Measurements from ENCODE around the gene ULK3.

DNA sequence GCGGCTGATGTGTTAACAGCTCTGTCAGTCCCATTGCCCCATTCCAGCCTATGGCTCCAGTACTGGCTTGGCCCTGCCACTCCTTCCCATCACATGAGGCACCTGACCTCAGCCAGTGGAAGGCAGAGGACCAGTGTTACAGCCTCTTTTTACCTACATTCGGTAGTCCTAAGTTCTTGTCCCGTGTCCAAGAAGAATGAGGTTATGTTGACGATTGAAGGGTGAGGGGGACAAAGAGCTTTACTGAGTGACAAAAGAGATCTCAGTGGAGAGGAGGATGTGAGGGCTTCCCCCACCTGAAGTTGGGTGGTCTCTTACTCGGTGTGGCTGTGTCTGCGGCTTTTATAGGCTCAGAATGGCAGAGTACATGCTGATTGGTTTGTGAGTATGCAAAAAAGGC lies 39.6 kb upstream of the ULK3 start:
- TF ChIP-seq OVOL2 (CRISPR knock-in tag; IDR thresholded peaks at IDR 0.05; ENCODE audit: borderline replicate concordance) (no peak), IRF1 (CRISPR knock-in tag; IDR thresholded peaks at IDR 0.05) (no peak), NFYB (CRISPR knock-in tag; conservative IDR thresholded peaks at IDR 0.05; ENCODE audit: low read depth) (no peak)
- TF ChIP-seq, protein P1, sequence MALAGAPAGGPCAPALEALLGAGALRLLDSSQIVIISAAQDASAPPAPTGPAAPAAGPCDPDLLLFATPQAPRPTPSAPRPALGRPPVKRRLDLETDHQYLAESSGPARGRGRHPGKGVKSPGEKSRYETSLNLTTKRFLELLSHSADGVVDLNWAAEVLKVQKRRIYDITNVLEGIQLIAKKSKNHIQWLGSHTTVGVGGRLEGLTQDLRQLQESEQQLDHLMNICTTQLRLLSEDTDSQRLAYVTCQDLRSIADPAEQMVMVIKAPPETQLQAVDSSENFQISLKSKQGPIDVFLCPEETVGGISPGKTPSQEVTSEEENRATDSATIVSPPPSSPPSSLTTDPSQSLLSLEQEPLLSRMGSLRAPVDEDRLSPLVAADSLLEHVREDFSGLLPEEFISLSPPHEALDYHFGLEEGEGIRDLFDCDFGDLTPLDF (CRISPR knock-in tag; IDR thresholded peaks at IDR 0.05): no peak
- TF ChIP-seq, protein P2, sequence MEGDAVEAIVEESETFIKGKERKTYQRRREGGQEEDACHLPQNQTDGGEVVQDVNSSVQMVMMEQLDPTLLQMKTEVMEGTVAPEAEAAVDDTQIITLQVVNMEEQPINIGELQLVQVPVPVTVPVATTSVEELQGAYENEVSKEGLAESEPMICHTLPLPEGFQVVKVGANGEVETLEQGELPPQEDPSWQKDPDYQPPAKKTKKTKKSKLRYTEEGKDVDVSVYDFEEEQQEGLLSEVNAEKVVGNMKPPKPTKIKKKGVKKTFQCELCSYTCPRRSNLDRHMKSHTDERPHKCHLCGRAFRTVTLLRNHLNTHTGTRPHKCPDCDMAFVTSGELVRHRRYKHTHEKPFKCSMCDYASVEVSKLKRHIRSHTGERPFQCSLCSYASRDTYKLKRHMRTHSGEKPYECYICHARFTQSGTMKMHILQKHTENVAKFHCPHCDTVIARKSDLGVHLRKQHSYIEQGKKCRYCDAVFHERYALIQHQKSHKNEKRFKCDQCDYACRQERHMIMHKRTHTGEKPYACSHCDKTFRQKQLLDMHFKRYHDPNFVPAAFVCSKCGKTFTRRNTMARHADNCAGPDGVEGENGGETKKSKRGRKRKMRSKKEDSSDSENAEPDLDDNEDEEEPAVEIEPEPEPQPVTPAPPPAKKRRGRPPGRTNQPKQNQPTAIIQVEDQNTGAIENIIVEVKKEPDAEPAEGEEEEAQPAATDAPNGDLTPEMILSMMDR (IDR thresholded peaks at IDR 0.05): no peak

Data from WTC11 (cell line).